H1 (cell line): Measurements from ENCODE around the gene ALOX5AP. TPM values are rescaled to one million over a fixed set of nuclear protein-coding genes. Genes with fewer than 3 reads are reported as not detected.

Source experiments
- CREB1 ChIP-seq: IDR thresholded peaks from 2 replicates; pipeline ENCODE4 v1.6.1; 2012; ENCODE audit warnings: inconsistent platforms
- FOSL1 ChIP-seq: IDR thresholded peaks from 2 replicates; pipeline ENCODE4 v1.6.1; 2011; ENCODE audit warnings: mild to moderate bottlenecking, low read depth, low read length, moderate library complexity; ENCODE audit not compliant: insufficient read depth
- KDM4A ChIP-seq: IDR thresholded peaks from one replicate; pipeline ENCODE4 v1.7.1; 2012; ENCODE audit warnings: low read depth, mild to moderate bottlenecking, moderate library complexity, low read length, inconsistent platforms; ENCODE audit not compliant: severe bottlenecking
- SRF ChIP-seq: IDR thresholded peaks from 2 replicates; pipeline ENCODE4 v1.6.1; 2011; ENCODE audit warnings: mild to moderate bottlenecking, low read depth, low read length, moderate library complexity
- polyA plus RNA-seq, 7 experiments: library from polyadenylated mRNA; depleted of rRNA in 3 of 7; stranded (reverse) in 5 of 7; unstranded in 2 of 7; fragments of >200 nt in 5 of 7; fragments of 200-250 nt in 2 of 7; gene quantifications; 1 replicate in 5 of 7; 2 replicates in 1 of 7; 4 replicates in 1 of 7; pipeline versions ENCODE4 v1.2.1 to v1.2.3, GENCODE V29; 2011 to 2013; ENCODE audit warnings: missing spikeins in 2 of 7, mixed read lengths in 2 of 7
- total RNA-seq: library from RNA; stranded (reverse); fragmentation: NEBNext Ultra II Directional; extraction: Animal tissue kit (Norgen Biotek cat#: 25700); gene quantifications from 2 replicates; pipeline ENCODE4 v1.2.1, GENCODE V29; 2021

The ALOX5AP gene
- total and polyA plus RNA-seq, 2 of the 8 experiments (the other 6 are each of a cell fraction or from before 2014, with no cell fraction given), result not detected

DNA sequence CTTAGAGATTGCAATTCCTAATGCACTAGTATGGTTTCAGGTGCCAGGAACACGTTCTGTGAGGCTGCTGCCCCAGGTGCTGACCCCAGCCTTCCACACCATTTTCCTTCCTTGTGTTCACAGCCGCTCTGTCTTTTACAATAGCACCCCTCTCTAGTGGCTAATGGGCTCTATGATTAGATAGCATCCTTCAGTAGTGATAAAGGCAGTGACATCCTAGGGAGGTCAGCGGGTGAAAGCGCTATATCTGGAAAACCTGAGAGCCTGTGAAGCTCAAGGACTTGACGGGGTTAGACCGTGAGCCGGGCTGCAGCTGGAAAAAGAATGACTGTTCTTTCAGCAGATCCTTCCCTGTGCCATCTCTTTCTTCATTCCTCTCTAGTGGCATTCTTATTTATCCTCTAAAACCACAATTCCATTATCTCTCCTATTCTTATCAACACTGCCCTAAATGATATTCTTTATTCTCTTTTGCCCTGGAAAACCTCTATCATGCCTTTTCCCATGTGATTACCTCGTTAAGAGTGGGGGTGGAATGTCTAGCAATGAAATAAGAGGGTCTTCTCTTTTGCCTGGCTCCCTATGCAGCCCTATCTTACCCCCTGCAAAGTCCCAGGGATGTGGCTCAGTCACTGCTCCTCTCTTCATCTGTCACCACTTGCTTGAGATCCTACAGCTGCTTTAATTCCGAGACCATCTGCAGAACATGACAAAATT lies 21.8 kb downstream of the ALOX5AP start (continued):
- no peak for TF ChIP-seq FOSL1
- no peak for TF ChIP-seq CREB1
- TF ChIP-seq SRF, result no peak
- TF ChIP-seq KDM4A, result no peak
- TF ChIP-seq, all 59 proteins: peak for 0
